HCT116 (cell line): ENCODE measurements around the gene CYP1A2. TPM values are rescaled to one million over a fixed set of nuclear protein-coding genes. Genes with fewer than 3 reads are reported as not detected.

Source experiments
- ATAC-seq: fragments of 200-7000 bp; cut with Tn5 transposase; 2 replicates; pipeline ENCODE4 v1.9.1; 2020; ENCODE audit warnings: mild to moderate bottlenecking, moderate library complexity
- BruUV-seq: library from RNA; stranded (reverse); fragments of 400-500 nt; replicated peaks from 2 replicates; lab custom pipeline; 2021; lab: Mats Ljungman, UMichigan
- CTCF ChIA-PET: fragments of 300-600 bp; sonication (Branson Sonifier 250); formaldehyde crosslinking; loops from one replicate; lab custom pipeline; 2021; ENCODE audit warnings: antibody characterized with exemption; lab: Charles Lee
- POLR2A ChIA-PET: fragments of 300-600, 350-600 bp; sonication (Branson Sonifier 250); formaldehyde crosslinking; loops from one replicate; lab custom pipeline; 2021; ENCODE audit warnings: antibody characterized with exemption; lab: Charles Lee
- RAD21 ChIA-PET, 2 experiments: fragments of 300-600 bp; sonication (Branson Sonifier 250); formaldehyde crosslinking; loops; one replicate each; lab custom pipeline; 2023; ENCODE audit warnings: low total read pairs in 2 of 2; ENCODE audit not compliant: uncharacterized antibody in 2 of 2, unreplicated experiment in 2 of 2, low non-redundant PET in 1 of 2; lab: Charles Lee
- DNase-seq: peaks from one replicate; pipeline ENCODE4 v3.0.0-alpha.2; 2010; ENCODE audit warnings: low read depth, low spot score
- H2AFZ ChIP-seq: fragments of 200-600 bp; shearing (Covaris generic), sonication (generic); 2 replicates; pipeline ENCODE4 v1.6.1; 2017; ENCODE audit warnings: low read depth, mixed run types, mixed read lengths, antibody characterized with exemption, low read length; ENCODE audit not compliant: poor library complexity, severe bottlenecking
- H3K27ac ChIP-seq: 2 replicates; pipeline ENCODE4 v1.5.1; 2012; ENCODE audit warnings: low read depth, low read length
- H3K27me3 ChIP-seq: fragments of 200-600 bp; sonication (generic); 2 replicates; pipeline ENCODE4 v1.6.1; 2016; ENCODE audit warnings: mixed run types, low read length, mixed read lengths; ENCODE audit not compliant: insufficient read depth
- H3K36me3 ChIP-seq, 2 experiments: fragments of 200-500 bp in 1 of 2; fragments of 200-600 bp in 1 of 2; sonication (Bioruptor generic) in 1 of 2; sonication (generic) in 1 of 2; 2 replicates each; pipeline versions ENCODE4 v1.5.1 to v1.6.1; 2014 to 2016; ENCODE audit warnings: low read length in 2 of 2, inconsistent platforms in 1 of 2, mixed read lengths in 1 of 2, mixed run types in 1 of 2; ENCODE audit not compliant: insufficient read depth in 2 of 2, control insufficient read depth in 1 of 2
- H3K4me1 ChIP-seq, 2 experiments: fragments of 200-600 bp in 1 of 2; sonication (generic) in 1 of 2; 2 replicates each; pipeline versions ENCODE4 v1.5.1 to v1.6.1; 2012 to 2017; ENCODE audit warnings: low read length in 2 of 2, inconsistent platforms in 1 of 2, mild to moderate bottlenecking in 1 of 2, mixed read lengths in 1 of 2, mixed run types in 1 of 2, moderate library complexity in 1 of 2; ENCODE audit not compliant: insufficient read depth in 2 of 2, control insufficient read depth in 1 of 2
- H3K4me2 ChIP-seq: fragments of 200-600 bp; sonication (generic); 2 replicates; pipeline ENCODE4 v1.6.1; 2017; ENCODE audit warnings: mixed run types, low read length, mixed read lengths
- H3K4me3 ChIP-seq, 2 experiments: fragments of 200-600 bp in 1 of 2; sonication (generic) in 1 of 2; replicated peaks in 1 of 2; 2 replicates each; pipeline ENCODE4 v1.5.1; 2011 to 2016; ENCODE audit warnings: low read length in 2 of 2, control low read depth in 1 of 2, low read depth in 1 of 2, mild to moderate bottlenecking in 1 of 2, mixed read lengths in 1 of 2, mixed run types in 1 of 2
- H3K79me2 ChIP-seq: fragments of 200-600 bp; sonication (generic); 2 replicates; pipeline ENCODE4 v1.6.1; 2017; ENCODE audit warnings: mild to moderate bottlenecking, mixed run types, low read length, moderate library complexity, mixed read lengths; ENCODE audit not compliant: insufficient read depth
- H3K9ac ChIP-seq: fragments of 200-600 bp; sonication (generic); 2 replicates; pipeline ENCODE4 v1.6.1; 2016; ENCODE audit warnings: low read length, mixed read lengths
- H3K9me2 ChIP-seq: fragments of 200-600 bp; sonication (generic), shearing (Covaris generic); 2 replicates; pipeline ENCODE4 v1.6.1; 2017; ENCODE audit warnings: mixed run types, mild to moderate bottlenecking, moderate library complexity; ENCODE audit not compliant: insufficient read depth
- H3K9me3 ChIP-seq, 2 experiments: fragments of 200-500 bp in 1 of 2; fragments of 200-600 bp in 1 of 2; sonication (Bioruptor generic) in 1 of 2; sonication (generic) in 1 of 2; 2 replicates each; pipeline ENCODE4 v1.6.1; 2014 to 2017; ENCODE audit warnings: low read length in 2 of 2, mixed read lengths in 2 of 2, inconsistent platforms in 1 of 2, low read depth in 1 of 2, mild to moderate bottlenecking in 1 of 2, mixed run types in 1 of 2, moderate library complexity in 1 of 2; ENCODE audit not compliant: control insufficient read depth in 1 of 2, insufficient read depth in 1 of 2
- H4K20me1 ChIP-seq: fragments of 200-600 bp; sonication (generic), shearing (Covaris generic); 2 replicates; pipeline ENCODE4 v1.6.1; 2017; ENCODE audit warnings: mixed run types, mild to moderate bottlenecking, moderate library complexity; ENCODE audit not compliant: insufficient read depth
- CEBPB ChIP-seq: IDR thresholded peaks from 2 replicates; pipeline ENCODE4 v1.6.1; 2012; ENCODE audit warnings: low read depth
- CTCF ChIP-seq, 3 experiments: fragments of 200-600 bp in 1 of 3; sonication (generic) in 1 of 3; IDR thresholded peaks in 2 of 3; conservative IDR thresholded peaks in 1 of 3; 2 replicates each; pipeline ENCODE4 v1.5.1; 2012 to 2017; ENCODE audit warnings: low read depth in 2 of 3, low read length in 2 of 3, antibody characterized with exemption in 1 of 3, borderline replicate concordance in 1 of 3, control low read depth in 1 of 3, mild to moderate bottlenecking in 1 of 3, mixed read lengths in 1 of 3, mixed run types in 1 of 3, moderate library complexity in 1 of 3; ENCODE audit not compliant: insufficient read depth in 1 of 3
- EZH2 ChIP-seq: fragments of 200-600 bp; sonication (generic); IDR thresholded peaks from 2 replicates; pipeline ENCODE4 v1.6.1; 2017; ENCODE audit warnings: antibody characterized with exemption, mixed run types
- MAX ChIP-seq: IDR thresholded peaks from 2 replicates; pipeline ENCODE4 v1.6.1; 2012
- POLR2A ChIP-seq: IDR thresholded peaks from 2 replicates; pipeline ENCODE4 v1.7.0; 2011; ENCODE audit warnings: borderline replicate concordance; ENCODE audit not compliant: insufficient read depth, insufficient read length; ENCODE audit errors: extremely low read depth
- POLR2AphosphoS5 ChIP-seq: IDR thresholded peaks from 2 replicates; pipeline ENCODE4 v1.6.1; 2011; ENCODE audit warnings: mild to moderate bottlenecking, low read depth, low read length, moderate library complexity
- REST ChIP-seq: IDR thresholded peaks from 2 replicates; pipeline ENCODE4 v1.6.1; 2012; ENCODE audit warnings: low read depth
- SIN3A ChIP-seq: IDR thresholded peaks from 2 replicates; pipeline ENCODE4 v1.6.1; 2012; ENCODE audit warnings: low read depth
- SP1 ChIP-seq: IDR thresholded peaks from 2 replicates; pipeline ENCODE4 v1.6.1; 2012; ENCODE audit warnings: low read depth
- ZBTB33 ChIP-seq: IDR thresholded peaks from 2 replicates; pipeline ENCODE4 v1.6.1; 2011; ENCODE audit warnings: mild to moderate bottlenecking, low read length, moderate library complexity; ENCODE audit not compliant: insufficient replicate concordance; ENCODE audit errors: extremely low read depth
- ZFX ChIP-seq: fragments of 450-650 bp; IDR thresholded peaks from 2 replicates; pipeline ENCODE4 v1.6.1; 2017
- intact Hi-C: fragments of 100-400 bp; cut with micrococcal nuclease; formaldehyde crosslinking; loops from 2 replicates; pipeline ENCODE4 v1.10.0; 2022
- total RNA-seq: library from RNA; stranded (reverse); gene quantifications from one replicate; pipeline ENCODE4 v1.2.1, GENCODE V29; 2021; ENCODE audit not compliant: unreplicated experiment

The CYP1A2 gene
- total RNA-seq, 1 experiment from 2014 or later = not detected

GRCh38 chr15:74725845-74726773 is 22.5 kb upstream of the CYP1A2 start (continued):
- no peak for TF ChIP-seq CTCF (IDR thresholded peaks at IDR 0.05 in 2 of 3, conservative IDR thresholded peaks at IDR 0.05 in 1 of 3; ENCODE audit: borderline replicate concordance in 1 of 3, insufficient read depth in 1 of 3, low read depth in 2 of 3, low read length in 2 of 3)

- DNase-seq (no peak), ATAC-seq (no peak)
- H3K27ac ChIP-seq = no peak overlapping the region
- H3K27me3 ChIP-seq = no peaks in the 10 kb centered on the region
- RAD21 ChIA-PET = no interaction called here
- no TSS peak for BruUV-seq
- no peaks in the 10 kb centered on the region for H3K9me2 ChIP-seq
- H4K20me1 ChIP-seq = no peaks in the 10 kb centered on the region
- peak overlapping the region; percentile 100 for H3K4me2 ChIP-seq
- POLR2A ChIA-PET = no interaction called here
- no peaks in the 10 kb centered on the region for H3K79me2 ChIP-seq
- peak overlapping the region; percentile 64 to 71 for H3K4me3 ChIP-seq
- no peaks in the 10 kb centered on the region for H3K9me3 ChIP-seq
- H3K36me3 ChIP-seq = no peaks in the 10 kb centered on the region
- H3K4me1 ChIP-seq = peaks cover 22 to 49% of the 10 kb centered on the region in 2 experiments
- H3K9ac ChIP-seq = peak overlapping the region; percentile 68
- intact Hi-C loops = no loop called here
- H2AFZ ChIP-seq = no peak overlapping the region
- CTCF ChIA-PET = interaction anchor here (1.5 kb wide), 1 partner anchor 223 kb away, joined by 3 read pairs; no protein-coding TSS in a partner anchor
- TF ChIP-seq EZH2 = no peak
- TF ChIP-seq SIN3A = no peak
- no peak for TF ChIP-seq SP1
- TF ChIP-seq POLR2AphosphoS5 = no peak
- no peak for TF ChIP-seq ZBTB33
- TF ChIP-seq ZFX = no peak
- TF ChIP-seq REST = no peak
- TF ChIP-seq POLR2A = no peak
- TF ChIP-seq MAX = no peak
- no peak for TF ChIP-seq CTCF (IDR thresholded peaks at IDR 0.05 in 2 of 3, conservative IDR thresholded peaks at IDR 0.05 in 1 of 3; ENCODE audit: borderline replicate concordance in 1 of 3, insufficient read depth in 1 of 3, low read depth in 2 of 3, low read length in 2 of 3)
- TF ChIP-seq CEBPB = no peak
Observed at GRCh38 chr15:74726774-74727164, 21.9 kb upstream of the CYP1A2 start.
